ENCODE data around the gene MLIP. TPM values are rescaled to one million over a fixed set of nuclear protein-coding genes. Genes with fewer than 3 reads are reported as not detected.
"Not testable (repeated sequence)": the region's sequence is repeated elsewhere in the genome, so short reads cannot be mapped to it uniquely, and the experiment has no call there.

MLIP gene
- total RNA-seq, 2 donors from 2014 or later, result 1.4 to 3.6 TPM

DNA sequence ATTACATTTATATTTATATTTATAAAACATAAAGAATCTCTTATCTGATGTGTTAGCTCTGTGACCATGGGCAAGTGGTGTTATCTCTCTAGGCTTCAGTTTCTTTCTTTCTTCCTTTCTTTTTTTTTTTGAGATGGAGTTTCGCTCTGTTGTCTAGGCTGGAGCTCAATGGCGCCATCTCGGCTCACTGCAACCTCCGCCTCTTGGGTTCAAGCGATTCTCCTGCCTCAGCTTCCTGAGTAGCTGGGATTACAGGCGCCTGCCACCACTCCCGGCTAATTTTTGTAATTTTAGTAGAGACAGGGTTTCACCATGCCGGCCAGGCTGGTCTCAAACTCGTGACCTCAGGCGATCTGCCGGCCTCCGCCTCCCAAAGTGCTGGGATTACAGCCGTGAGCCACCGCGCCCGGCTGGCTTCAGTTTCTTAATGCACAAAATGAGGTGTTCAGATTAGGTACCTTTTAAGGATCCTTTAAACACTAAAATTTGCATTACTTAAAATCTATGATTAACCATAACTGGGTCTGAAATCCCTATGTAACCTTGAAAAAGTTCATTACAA, 92.3 kb downstream of the MLIP start:
- intact Hi-C loops (cut with DNase I); DNase-seq (ENCODE audit: low spot score): not testable (repeated sequence)

DNA sequence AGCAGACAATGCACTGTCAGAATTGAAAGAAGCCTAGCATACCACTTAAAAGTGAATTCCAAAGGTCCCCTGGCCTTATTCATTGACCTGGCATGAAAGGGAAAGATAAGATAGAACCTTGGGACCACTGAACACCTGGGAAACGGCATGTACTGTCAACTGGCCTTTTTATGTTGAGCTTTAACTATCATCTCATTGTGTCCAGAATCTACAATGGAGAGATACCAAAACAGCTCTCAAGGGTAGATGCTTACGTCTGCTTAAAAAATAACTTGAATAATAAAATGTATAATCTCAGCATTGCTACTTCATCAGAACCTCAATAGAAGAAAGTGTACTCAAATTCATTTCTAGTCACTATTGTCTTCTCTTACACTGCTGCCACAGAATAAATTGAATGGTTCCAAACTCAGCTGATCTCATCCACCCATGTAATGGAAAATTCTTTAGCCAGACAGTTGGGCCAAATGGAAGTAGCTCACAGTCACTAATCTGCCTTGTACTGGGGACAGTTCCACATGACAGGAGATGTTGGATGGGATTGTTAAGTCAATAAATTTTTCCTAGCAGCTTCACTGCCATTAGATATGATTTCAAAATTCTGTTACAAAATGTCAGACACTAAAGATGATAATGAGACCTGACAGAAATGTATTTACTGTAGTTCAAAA, 93.8 kb downstream of the MLIP start:
- intact Hi-C loops (cut with DNase I), result no loop called here
- DNase-seq (ENCODE audit: low spot score), result no peak

DNA sequence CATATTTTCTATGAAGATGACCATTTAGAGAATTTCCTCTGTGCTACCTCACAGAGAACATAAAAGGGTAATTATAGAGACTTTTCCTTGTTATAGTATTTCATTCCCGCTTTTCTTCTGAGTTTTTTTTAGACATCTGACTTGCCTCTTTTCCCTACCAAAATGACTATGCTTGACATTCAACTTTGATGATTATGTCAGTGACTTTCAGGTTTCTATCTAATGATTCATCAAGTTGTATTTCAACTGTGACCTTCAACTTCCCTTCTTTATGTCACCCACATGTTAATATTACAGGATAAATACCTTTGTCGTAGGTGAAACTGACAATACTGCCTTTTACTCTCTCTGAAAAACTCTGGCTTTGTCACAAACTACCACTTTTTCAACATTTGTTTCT, 95.3 kb downstream of the MLIP start:
- intact Hi-C loops (cut with DNase I), result no loop called here
- no peak for DNase-seq (ENCODE audit: low spot score)

DNA sequence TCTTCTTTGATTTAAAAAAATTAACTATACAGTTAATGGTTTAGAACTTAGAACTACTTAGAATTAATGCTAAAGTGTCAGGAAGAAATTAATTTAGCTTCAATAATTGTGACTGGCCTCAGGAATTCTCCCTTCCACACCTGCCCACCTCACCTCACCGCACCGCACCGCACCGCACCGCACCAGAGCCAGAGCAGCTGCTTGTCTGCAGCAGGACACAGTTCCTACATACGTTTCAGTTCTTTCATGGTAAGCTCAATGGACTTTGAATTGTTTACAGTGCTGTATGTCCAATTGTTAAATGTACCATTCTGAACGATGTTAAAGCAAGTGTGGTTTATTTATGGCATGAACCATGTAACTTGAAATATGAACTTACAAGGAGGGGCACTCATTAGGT, 98.7 kb downstream of the MLIP start:
- intact Hi-C loops (cut with DNase I); DNase-seq (ENCODE audit: low spot score): not testable (repeated sequence)

DNA sequence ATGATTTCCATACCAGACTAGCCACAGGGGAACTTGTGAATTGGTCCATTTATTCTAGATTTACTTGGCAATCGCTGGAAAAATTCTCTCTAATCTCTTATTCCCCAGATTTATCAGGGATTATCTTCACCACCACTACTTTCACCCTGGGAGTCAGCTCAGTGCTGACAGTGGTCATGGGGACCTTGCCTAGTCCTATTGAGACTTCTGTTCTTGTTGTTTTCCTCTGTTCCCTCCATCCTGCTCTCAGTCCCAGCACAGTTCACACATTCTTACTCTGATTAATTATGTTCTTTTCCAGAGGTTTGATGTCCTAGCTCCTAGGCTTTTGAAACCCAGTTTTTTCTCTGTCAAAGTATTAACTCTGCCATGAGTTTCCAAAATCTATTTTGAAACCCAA, 103.0 kb downstream of the MLIP start:
- intact Hi-C loops (cut with DNase I), result no loop called here
- DNase-seq (ENCODE audit: low spot score), result no peak

DNA sequence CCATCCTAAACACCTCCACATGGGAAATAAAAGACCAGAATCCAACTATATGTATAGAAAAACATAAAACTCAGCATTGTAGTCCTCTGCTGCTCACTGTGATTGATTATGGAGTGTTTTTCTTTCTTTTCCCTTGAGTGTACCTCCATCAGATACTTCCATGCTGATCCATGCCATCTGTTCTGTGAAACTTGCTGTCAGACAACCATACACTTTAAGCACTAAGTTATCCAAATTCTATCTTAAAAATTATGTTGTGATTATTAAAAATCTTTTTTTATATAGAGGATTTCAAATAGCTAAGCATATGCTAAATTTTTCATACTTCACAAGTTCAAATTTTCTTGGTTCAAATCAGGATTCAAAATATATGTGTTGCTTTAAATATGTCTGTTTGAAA, 105.1 kb downstream of the MLIP start:
- intact Hi-C loops (cut with DNase I), result no loop called here
- DNase-seq (ENCODE audit: low spot score), result no peak

DNA sequence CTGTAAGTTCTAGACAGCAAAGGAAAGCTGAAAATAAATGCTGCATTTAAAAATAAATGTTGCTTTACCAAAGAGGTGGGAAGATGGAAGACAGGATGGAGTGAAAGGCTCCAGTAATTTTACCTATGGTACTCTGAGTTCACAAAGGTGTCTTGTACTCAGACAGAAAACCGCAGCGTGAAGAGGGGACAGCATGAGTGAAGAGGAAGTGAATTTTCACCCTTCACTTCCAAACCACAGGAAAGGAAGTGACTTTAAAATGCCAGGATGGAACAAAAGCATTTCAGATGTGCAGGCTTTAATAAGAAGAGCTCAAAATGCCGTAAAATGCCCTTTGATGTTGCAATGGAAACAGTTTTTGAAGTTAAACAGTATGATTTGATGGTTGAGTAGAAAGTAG, 105.8 kb downstream of the MLIP start:
- DNase-seq (ENCODE audit: low spot score), result no peak
- intact Hi-C loops (cut with DNase I), result no loop called here

DNA sequence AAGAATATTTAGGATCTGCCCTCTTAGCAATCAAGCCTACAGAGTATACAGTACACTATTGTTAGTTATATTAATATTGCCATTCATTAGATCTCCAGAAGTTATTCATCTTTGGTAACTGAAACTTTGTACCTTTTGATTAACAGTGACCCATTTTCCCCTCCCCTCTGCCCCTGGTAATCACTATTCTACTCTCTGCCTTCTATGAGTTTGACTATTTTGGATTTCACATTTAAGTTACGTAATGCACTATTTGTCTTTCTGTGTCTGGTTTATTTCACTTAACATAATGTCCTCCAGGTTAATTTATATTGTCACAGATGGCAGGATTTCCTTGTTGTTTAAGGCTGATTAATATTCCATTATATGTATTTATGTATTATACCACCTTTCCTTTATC, 111.0 kb downstream of the MLIP start:
- intact Hi-C loops (cut with DNase I), result no loop called here

DNA sequence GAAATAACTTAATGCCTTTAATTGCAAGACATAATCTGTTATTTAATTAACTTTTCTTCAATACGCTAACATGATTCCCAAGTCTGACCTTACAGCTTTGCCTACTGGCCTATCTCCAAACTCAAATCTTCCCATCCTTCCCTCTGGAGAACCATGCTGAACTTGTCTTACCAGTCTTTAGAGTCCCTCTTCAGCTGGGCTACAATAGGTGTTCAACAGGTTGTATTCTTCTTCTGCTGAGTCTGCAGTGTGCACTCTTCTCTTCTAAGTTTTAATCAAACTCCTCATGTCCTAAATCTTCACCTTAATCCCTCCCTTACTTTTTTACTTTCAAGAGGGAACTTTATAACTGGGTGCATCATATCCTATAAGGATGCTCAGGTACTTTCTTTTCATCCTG, 121.5 kb downstream of the MLIP start:
- intact Hi-C loops (cut with DNase I), result no loop called here
- DNase-seq (ENCODE audit: low spot score), result no peak

More for the DNA sequence above, 111.0 kb downstream of the MLIP start:
- DNase-seq (ENCODE audit: low spot score), result no peak

DNA sequence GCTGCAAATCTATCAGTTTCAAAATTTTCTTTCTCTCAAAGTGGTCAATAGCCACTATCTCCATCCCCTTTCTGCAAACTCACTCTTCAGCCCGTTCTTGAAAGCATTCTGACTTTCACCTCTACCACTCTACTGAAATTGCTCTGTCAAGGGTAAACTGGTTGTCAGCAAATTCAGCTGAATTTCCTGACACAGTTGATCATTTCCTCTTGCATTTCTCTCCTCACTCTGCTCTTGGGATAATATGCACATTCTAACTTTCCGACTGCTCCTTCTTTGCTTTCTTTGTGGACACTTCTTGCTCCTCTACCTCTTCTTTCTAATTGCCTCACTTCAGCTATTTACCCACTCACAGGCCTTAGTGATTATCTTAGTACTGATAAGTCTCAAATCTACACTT, 123.3 kb downstream of the MLIP start:
- DNase-seq (ENCODE audit: low spot score), result no peak
- intact Hi-C loops (cut with DNase I), result no loop called here

DNA sequence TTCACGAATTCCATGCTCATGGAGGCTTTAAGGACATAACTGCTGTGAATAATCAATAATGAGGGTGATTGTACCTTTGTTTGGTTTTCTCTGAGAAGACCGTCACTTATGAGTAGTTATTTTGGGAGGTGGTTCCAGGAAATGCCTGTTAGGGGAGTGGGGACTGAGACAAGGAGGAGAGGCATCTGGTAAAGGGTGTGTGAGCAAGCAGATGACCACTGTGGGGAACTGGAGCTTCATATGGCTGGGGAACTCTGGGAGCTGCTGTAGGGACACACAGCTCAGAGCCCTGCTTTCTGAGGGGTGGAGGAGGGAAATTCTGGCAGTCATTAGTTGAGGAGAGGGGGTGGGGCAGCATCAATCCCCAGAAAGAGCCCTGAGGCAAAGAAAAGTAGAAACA, 125.7 kb downstream of the MLIP start:
- DNase-seq (ENCODE audit: low spot score), result no peak
- intact Hi-C loops (cut with DNase I), result no loop called here

DNA sequence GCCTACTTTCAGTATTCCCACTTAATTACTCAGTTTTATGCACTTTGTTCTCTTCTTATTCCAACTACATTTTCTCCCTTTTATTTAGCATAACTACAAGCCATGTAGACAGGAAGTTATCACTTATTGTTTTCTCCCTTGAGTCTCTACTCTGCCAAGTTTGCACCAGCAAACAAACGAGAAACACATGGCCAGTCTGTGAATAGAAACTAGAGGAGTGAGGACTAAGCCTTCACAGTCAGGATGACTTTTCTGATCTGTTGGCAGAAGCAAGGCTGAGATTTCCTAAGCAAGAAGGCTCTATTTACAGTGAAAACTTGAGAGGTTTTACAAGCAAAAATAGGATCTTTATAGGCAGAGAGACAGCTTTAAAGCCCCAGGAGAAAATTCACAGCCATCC, 127.2 kb downstream of the MLIP start:
- intact Hi-C loops (cut with DNase I), result no loop called here
- DNase-seq (ENCODE audit: low spot score), result no peak

DNA sequence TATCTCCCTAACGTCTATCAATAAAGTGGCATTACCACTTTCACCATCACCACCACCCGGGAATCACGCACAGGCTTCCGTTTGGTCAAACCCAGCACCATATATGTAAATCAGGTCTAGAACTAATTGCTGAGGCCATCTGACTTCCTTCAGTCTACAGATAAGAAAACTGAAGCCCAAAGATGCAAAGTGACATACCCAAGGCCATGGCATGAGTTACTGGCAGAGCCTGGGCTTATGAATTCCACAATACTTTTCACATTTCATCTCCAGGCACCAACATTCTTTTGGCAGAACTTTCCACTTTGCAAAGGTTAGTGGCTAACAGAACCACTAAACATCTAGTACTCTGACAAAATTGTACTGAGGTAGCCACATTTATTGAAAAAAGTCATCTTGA, 132.5 kb downstream of the MLIP start:
- intact Hi-C loops (cut with DNase I), result no loop called here
- no peak for DNase-seq (ENCODE audit: low spot score)

DNA sequence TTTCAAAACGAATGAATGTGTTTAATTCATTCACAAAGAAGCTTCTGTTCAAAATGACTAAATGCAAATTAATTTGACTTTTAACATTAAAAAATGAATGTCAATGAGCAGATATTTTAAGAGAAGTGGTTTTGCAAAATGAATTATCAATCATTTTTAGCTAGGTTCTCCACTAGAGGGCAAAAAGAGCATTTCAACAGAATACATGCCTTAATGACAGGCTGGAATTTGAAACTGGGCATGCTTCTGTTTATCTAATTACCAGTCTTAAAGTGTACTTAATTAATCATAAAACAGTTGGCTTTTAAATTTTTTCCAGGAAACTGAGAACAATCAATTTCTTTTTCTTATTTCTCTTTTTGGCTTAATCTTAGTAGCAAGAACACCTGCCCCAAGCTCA, 133.2 kb downstream of the MLIP start:
- intact Hi-C loops (cut with DNase I), result no loop called here
- no peak for DNase-seq (ENCODE audit: low spot score)

DNA sequence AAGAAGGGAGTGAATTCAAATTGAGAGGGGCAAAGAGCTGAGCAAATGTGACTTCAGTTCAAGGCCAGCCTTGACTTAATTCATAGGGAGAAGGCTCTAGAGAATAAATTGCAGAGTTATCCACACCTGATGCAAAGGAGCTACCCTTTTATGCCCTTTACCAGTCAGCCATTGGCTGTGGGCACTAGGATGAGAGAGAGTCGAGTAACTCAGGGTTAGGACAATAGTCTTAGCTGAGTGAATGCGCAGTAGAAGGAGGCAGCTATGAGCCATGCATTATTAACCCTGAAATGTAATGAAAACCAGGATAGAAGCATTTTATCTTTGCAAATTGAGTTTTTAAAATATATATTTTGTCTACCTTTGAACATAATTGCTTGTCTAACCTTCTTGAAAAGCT, 134.0 kb downstream of the MLIP start:
- intact Hi-C loops (cut with DNase I), result no loop called here

DNA sequence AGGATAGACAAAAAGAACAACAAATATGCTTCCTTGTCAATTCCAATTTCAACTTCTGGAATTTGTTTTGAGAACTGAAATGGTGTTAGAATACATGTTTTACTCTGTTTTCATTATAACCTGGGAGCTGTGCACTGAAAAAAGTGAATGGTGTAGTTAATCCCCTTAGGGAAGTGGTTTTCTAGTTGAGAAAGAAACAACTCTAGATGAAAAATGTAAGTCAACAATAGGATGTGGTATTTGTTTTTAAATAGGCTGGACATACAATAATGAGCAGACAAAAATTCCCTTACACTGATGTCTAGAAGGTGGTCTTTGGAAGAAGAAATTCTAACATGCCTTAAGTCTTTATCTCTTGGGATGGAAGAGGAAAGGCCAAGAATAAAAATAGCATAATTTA, 137.1 kb downstream of the MLIP start:
- no peak for DNase-seq (ENCODE audit: low spot score)
- intact Hi-C loops (cut with DNase I), result no loop called here

More for the DNA sequence above, 134.0 kb downstream of the MLIP start:
- no peak for DNase-seq (ENCODE audit: low spot score)

DNA sequence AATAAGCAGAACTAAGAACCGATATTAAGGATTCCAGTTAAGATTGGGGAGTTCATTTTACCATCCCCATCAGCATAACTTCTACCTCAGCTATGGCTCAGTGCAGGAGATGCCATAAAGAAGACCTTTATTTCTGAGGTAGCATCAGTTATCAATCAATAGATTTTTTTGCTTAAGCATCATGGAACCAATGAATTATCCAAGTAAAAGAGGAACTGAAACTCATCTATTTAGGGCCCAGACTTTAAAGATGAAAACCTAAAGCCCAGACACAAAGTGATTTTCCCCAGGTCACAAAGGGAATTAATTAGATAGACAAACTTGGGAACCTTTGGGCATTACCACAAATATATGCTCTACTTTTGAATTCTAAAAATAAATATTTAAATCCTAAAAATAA, 137.8 kb downstream of the MLIP start:
- DNase-seq (ENCODE audit: low spot score), result no peak
- intact Hi-C loops (cut with DNase I), result no loop called here

DNA sequence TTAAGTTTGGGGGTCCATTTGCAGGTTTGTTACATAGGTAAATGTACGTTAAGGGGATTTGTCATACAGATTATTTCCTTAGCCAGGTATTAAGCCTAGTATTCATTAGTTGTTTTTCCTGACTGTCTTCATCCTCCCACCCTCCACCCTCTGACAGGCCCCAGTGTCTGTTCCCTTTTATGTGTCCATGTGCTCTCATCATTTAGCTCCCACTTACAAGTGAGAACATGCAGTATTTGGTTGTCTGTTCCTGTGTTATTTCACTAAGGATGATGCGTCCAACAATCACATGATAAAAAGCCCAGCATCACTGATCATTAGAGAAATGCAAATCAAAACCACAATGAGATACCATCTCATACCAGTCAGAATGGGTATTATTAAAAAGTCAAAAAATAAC, 138.6 kb downstream of the MLIP start:
- intact Hi-C loops (cut with DNase I); DNase-seq (ENCODE audit: low spot score): not testable (repeated sequence)

DNA sequence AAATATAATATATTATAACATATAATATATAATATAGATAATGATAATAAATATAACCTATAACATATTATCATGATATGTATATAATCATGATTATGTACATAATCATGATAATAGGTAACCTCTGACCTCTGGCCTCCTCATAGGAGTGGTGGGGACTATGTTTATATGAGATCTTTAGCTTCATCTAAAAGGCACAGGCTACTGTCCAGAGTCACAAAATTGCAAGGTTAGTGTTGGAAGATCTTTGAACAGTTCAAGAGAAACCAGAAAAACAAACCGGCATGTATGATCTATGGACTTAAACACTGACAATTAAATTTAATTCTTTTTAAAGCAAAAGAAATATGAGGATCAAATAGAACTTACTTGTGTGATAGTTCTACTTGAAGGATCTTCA, 141.3 kb downstream of the MLIP start:
- no peak for DNase-seq (ENCODE audit: low spot score)
- intact Hi-C loops (cut with DNase I), result no loop called here

DNA sequence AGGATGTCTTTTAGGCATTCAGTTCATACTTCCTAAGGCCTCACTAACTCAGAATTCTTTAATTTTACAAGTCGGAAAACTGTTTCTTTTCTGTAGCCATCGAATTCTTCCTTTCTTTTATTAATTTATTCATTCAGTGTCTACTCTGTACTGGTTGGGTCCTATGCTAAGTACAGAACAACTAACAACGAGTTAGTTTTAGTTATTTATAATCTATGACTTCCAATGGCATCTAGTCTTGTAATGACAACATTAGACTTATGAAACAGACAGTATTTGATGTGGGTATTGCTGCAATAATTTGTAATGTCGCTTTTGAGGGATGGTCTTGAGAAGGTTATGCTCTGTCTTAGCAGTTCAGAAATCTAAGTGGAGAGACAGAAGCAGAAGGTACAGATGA, 141.7 kb downstream of the MLIP start:
- DNase-seq (ENCODE audit: low spot score), result no peak
- intact Hi-C loops (cut with DNase I), result no loop called here

DNA sequence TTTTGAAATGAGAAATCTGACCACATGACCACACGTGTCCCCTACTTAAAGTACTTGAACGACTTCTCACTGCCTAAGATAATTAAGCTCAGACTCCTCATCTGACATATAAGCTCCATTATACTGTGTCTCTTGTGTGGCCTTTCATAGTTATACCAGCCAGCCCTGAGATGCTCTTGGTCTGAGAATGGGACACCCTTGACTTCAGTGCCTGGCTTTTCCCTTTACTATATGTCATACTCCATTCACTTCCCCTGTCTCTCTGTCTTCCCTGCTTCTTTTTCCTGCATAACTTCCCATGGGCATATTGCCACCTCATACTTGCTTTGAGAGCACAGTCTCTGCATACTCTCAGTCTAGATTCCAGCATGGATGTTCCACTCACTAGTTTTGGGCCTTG, 143.6 kb downstream of the MLIP start:
- intact Hi-C loops (cut with DNase I), result no loop called here
- DNase-seq (ENCODE audit: low spot score), result no peak

DNA sequence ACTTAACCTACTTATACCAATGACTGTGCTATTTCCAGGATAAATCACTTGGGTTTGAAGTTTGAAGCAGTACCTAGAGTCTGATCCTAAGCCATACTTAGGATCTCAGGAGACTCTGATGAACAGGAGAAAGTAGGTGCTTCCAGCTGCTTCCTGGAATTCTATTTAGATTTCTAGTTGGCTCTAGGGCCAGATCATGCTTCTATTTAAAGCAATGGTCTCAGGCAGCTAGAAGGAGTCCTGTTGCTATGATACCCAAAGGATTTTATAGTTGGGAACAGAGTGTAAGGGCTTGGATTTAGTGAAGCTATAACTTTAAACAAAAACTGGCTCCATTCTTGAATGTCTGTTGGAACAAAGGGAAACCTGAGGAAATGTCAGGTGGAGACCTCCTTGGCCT, 144.6 kb downstream of the MLIP start:
- intact Hi-C loops (cut with DNase I), result no loop called here
- no peak for DNase-seq (ENCODE audit: low spot score)

Measured in posterior vena cava (tissue), 2 donors.